ENCODE data around the gene TRAPPC6A. TPM values are rescaled to one million over a fixed set of nuclear protein-coding genes. Genes with fewer than 3 reads are reported as not detected.

Gene TRAPPC6A
- total RNA-seq, 1 experiment from 2014 or later = 59.9 TPM

DNA sequence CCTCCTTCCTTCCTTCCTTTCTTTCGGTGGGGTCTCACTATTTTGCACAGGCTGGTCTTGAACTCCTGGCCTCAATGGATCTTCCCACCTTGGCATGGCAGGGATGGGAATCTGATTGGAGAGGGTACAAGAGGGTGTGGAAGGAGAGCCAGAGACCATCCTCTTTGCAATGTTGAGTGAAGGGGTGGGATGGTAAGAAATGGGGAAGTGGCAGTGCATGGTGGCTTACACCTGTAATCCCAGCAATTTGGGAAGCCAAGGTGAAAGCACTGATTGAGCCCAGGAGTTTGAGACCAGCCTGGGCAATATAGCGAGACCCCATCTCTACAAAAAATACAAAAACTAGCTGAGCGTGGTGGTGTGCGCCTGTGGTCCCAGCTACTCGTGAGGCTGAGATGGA lies 6.1 kb upstream of the TRAPPC6A start:
- H3K9me3 Mint-ChIP-seq = no peaks in the 10 kb centered on the region
- H2AK5ac ChIP-seq (ENCODE audit: insufficient read length, low read length) = no peak overlapping the region
- no peak overlapping the region for H2AFZ ChIP-seq (ENCODE audit: low read length)
- peaks cover 0 to 4% (median 2%) of the 10 kb centered on the region in 3 experiments; a peak in 2 of 7 replicates for H3K36me3 Mint-ChIP-seq (ENCODE audit: insufficient read depth in 1 of 3, low read depth in 3 of 3)
- H2BK15ac ChIP-seq (ENCODE audit: low read depth, low read length) = no peak overlapping the region
- no peak overlapping the region for H3K4ac ChIP-seq (ENCODE audit: low read depth, low read length)
- no peak overlapping the region for H3K18ac ChIP-seq (ENCODE audit: insufficient read length, low read depth, low read length)
- no CpG with 5 or more reads among the region's 5 CpGs for WGBS (ENCODE audit: extremely low coverage, insufficient read length, low lambda C conversion rate)
- TF ChIP-seq, protein P1, sequence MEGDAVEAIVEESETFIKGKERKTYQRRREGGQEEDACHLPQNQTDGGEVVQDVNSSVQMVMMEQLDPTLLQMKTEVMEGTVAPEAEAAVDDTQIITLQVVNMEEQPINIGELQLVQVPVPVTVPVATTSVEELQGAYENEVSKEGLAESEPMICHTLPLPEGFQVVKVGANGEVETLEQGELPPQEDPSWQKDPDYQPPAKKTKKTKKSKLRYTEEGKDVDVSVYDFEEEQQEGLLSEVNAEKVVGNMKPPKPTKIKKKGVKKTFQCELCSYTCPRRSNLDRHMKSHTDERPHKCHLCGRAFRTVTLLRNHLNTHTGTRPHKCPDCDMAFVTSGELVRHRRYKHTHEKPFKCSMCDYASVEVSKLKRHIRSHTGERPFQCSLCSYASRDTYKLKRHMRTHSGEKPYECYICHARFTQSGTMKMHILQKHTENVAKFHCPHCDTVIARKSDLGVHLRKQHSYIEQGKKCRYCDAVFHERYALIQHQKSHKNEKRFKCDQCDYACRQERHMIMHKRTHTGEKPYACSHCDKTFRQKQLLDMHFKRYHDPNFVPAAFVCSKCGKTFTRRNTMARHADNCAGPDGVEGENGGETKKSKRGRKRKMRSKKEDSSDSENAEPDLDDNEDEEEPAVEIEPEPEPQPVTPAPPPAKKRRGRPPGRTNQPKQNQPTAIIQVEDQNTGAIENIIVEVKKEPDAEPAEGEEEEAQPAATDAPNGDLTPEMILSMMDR (conservative IDR thresholded peaks at IDR 0.05) = no peak
- no peak overlapping the region for H2BK120ac ChIP-seq (ENCODE audit: low read depth, low read length, poor library complexity, severe bottlenecking)
- no peak overlapping the region for H3K4me2 ChIP-seq (ENCODE audit: insufficient read depth, insufficient read length, low read length)
- no peak overlapping the region for H3K4me3 Mint-ChIP-seq
- no peak overlapping the region for H3K56ac ChIP-seq (ENCODE audit: insufficient read length, low read depth, low read length)
- no peak overlapping the region for H4K91ac ChIP-seq (ENCODE audit: insufficient read length, low read depth, low read length)
- peaks cover 6% of the 10 kb centered on the region for H3K23me2 ChIP-seq (ENCODE audit: insufficient read length, low read depth, low read length, poor library complexity, severe bottlenecking)
- no peaks in the 10 kb centered on the region for H3K27me3 ChIP-seq (ENCODE audit: insufficient read depth, low read length)
- DNase-seq = no peak
- no peak overlapping the region for H3K23ac ChIP-seq (ENCODE audit: insufficient read length, low read depth, low read length)
- H3K27ac Mint-ChIP-seq = no peak overlapping the region
- H3K27me3 Mint-ChIP-seq (ENCODE audit: low read depth) = peaks cover 15% of the 10 kb centered on the region
- no peak overlapping the region for H3T11ph ChIP-seq (ENCODE audit: low read length)
- H3K27ac ChIP-seq (ENCODE audit: insufficient read length, low read depth, low read length) = no peak overlapping the region
- no peaks in the 10 kb centered on the region for H4K20me1 ChIP-seq (ENCODE audit: control insufficient read depth, insufficient read depth, insufficient read length)
- H2BK5ac ChIP-seq (ENCODE audit: insufficient read length, low read length) = no peak overlapping the region
- H3K9ac ChIP-seq (ENCODE audit: extremely low read depth, insufficient read length, low read length) = no peak overlapping the region
- H3K4me1 Mint-ChIP-seq = peaks cover 2 to 13% of the 10 kb centered on the region in 2 experiments; a peak in 2 of 4 replicates
- H2BK12ac ChIP-seq (ENCODE audit: insufficient read length, low read depth, low read length) = no peak overlapping the region
- H4K5ac ChIP-seq (ENCODE audit: insufficient read length, low read depth, low read length) = no peak overlapping the region
- H4K8ac ChIP-seq (replicated peaks; ENCODE audit: insufficient read length, low read depth, low read length) = no peak overlapping the region
- H2BK20ac ChIP-seq (ENCODE audit: low read depth, low read length, poor library complexity, severe bottlenecking) = no peak overlapping the region
- no peaks in the 10 kb centered on the region for H3K79me2 ChIP-seq (ENCODE audit: insufficient read depth, low read length)
- H3K79me1 ChIP-seq (ENCODE audit: insufficient read depth, low read depth, low read length, poor library complexity, severe bottlenecking) = no peaks in the 10 kb centered on the region
- no peaks in the 10 kb centered on the region for H3K9me3 ChIP-seq (ENCODE audit: control insufficient read depth, low read depth, low read length)
- H3K4me1 ChIP-seq (ENCODE audit: insufficient read depth, low read length) = no peaks in the 10 kb centered on the region
- H3K14ac ChIP-seq (ENCODE audit: insufficient read depth, low read length) = no peak overlapping the region

Measured in H9 (cell line).